Measurements from ENCODE around the gene CCDC9.

- TF ChIP-seq CTCF (IDR thresholded peaks at IDR 0.05; ENCODE audit: low read depth, low read length, missing input control): no peak
- TF ChIP-seq JUND (IDR thresholded peaks at IDR 0.05): no peak
- no peak for TF ChIP-seq ZBTB33 (IDR thresholded peaks at IDR 0.05)
Measured at GRCh38 chr19:47221080-47221841, 35.1 kb upstream of the CCDC9 start.
